ENCODE data around the gene TBR1.

TBR1 gene

DNA sequence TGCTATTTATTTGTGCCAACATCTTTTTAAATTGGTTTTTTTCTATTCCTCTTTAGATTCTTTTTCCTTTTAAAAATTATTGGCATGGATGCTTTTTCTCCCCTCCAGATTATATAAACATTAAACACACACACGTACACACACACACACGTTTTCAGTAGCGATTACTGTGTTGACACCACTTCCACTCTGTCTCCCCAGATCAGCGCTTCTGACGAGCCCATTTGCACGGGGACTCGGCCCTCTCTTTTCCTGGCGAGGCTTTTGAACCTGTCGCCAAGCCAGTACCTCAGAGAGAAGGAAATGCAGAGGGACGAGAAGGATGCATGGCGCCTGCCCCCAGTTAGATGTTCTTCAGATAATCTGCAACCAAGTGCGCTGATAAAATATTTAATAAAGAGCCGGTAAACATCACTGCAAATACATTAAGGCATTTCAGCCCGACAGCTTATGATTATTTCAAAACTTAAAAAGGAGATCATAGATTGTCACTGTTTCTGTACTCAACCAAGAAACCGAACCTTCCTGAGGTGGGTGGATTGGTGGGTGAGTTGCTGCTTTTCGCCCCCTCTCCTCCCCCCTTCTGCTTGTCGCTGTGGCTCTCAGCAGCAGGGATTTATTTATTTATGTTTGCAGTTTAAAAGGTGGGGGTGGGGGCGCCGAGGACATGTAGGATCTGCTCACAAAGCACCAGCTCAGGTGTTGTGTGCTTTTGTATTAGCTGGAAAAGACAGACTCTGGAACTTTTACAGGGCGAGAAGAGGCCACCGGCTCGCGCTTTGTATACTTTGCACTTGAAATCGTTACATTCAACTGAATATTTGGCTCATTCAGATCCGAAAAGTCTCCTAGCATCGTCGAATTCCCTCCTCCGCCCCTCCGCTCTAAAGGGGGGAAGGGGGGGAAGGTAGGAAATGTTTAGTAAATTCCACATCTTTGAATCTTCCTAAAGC is 787 bp upstream of the TBR1 start:
- no peak for DNase-seq

GRCh38 chr2:161416708-161417437 is 776 bp downstream of the TBR1 start:
- DNase-seq, result no peak

DNA sequence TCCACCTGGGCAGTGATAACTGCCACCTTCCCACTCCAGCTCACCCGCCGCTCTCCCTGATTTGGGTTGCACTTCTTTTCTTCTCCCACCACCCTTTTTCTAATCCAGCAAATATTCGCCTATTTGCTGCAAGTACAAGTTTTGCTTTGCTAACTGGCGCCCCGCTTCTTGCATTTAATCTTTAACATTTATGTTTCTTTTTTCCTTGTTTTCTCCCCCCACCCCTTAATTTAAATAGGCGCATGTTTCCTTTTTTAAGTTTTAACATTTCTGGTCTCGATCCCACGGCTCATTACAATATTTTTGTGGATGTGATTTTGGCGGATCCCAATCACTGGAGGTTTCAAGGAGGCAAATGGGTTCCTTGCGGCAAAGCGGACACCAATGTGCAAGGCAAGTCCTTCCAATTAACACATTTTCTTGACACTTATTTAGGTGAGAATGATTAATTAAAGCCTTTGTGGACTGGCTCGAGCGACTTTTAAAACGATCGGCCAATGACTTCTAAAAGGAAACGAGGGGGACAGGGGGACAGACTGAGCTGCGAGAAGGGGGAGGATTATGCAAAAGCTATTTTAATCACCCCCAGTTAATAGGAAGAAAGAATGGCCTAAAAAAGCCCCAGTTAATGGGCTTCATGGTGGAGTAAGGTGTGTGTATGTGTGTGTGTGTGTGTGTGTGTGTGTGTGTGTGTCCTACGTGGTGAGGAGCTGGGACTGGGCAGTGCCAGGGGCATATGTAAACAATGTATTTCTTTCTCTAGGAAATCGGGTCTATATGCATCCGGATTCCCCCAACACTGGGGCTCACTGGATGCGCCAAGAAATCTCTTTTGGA is 1.6 kb downstream of the TBR1 start:
- no peak for DNase-seq

- DNase-seq, result no peak
Measured at GRCh38 chr2:161418275-161418714, 2.2 kb downstream of the TBR1 start.

DNA sequence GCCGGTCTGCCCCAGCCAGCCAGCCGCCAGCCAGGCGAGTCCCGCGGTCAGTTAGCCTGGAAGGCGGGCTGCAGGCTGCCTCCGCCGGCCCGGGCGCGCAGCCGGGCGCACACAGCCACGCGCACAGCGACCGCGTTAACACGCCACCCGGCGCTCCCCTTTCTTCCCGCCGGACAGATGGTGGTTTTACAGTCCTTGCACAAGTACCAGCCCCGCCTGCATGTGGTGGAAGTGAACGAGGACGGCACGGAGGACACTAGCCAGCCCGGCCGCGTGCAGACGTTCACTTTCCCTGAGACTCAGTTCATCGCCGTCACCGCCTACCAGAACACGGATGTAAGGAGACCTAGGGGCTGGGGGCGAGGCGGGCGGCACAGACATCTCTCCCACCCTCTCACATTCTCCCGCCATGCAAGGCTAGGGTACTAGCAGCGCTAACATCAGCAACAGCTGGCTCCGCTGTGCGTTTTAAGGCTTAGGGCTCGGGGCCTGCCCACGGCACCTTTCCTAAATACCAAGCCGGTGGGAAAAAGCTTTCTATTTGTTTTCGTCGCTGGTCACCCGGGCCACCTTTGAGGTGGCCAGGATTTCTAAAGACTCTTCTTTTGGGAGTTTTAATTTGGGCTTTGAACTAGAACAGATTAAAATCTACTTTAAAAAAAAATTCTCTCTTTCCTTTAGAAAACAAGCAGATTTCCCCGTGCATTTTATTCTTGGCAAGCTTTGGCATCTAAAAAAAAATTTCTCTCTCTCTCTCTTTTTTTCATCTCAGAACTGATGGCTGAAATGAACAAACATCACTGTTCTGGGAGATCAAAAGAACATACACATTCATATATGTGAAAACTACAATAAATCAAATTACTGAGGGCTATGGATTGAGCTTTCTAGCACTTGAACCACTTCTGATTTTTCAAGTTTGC is 2.9 kb downstream of the TBR1 start:
- DNase-seq, result no peak

DNA sequence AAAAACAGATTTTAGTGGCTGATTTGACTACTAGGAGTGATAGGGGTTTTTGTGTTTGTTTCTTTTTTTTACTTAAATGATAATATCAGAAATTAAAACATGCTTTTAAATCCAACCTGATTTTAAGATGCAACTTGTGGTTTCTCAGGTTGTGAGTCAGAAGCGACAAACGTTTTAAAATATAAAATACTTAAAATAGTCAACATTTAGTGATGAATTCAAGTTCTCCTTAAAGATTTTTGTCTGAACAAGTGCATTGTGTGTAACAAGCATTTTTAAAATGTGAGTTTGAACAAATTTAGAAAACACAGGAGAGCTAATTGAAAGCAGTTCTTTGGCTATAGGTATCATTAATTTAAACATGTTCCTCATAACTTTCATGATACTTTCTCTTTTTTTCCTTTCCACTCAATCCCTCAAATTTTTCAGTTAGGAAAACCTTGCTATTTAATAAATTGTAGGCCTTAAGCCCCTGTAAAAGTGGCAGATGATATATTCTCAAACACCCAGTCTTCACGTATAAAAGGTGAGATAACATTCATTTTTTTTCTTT is 3.6 kb downstream of the TBR1 start:
- no peak for DNase-seq

- DNase-seq, result no peak
Measured at GRCh38 chr2:161420406-161421074, 4.4 kb downstream of the TBR1 start.

DNA sequence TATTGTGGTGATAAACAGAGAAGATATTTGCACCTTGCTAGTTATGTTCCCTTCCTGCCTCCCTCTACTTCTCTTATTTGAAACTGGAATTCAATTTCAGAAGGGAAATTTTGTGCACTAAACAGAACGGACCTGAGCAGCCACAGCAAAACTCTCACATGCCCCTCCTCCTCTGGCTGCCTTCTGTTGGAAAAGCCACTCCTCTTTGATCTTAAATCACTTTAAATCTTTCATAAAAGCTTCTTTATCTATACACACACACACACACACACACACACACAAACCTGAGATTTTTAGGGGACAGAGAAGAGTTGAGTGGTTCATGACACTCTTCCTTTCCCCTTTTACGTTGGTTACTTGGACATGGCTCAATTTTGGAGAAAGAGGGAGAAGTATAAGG is 5.6 kb downstream of the TBR1 start:
- no peak for DNase-seq

GRCh38 chr2:161422816-161423403 is 6.8 kb downstream of the TBR1 start:
- DNase-seq, result no peak

DNA sequence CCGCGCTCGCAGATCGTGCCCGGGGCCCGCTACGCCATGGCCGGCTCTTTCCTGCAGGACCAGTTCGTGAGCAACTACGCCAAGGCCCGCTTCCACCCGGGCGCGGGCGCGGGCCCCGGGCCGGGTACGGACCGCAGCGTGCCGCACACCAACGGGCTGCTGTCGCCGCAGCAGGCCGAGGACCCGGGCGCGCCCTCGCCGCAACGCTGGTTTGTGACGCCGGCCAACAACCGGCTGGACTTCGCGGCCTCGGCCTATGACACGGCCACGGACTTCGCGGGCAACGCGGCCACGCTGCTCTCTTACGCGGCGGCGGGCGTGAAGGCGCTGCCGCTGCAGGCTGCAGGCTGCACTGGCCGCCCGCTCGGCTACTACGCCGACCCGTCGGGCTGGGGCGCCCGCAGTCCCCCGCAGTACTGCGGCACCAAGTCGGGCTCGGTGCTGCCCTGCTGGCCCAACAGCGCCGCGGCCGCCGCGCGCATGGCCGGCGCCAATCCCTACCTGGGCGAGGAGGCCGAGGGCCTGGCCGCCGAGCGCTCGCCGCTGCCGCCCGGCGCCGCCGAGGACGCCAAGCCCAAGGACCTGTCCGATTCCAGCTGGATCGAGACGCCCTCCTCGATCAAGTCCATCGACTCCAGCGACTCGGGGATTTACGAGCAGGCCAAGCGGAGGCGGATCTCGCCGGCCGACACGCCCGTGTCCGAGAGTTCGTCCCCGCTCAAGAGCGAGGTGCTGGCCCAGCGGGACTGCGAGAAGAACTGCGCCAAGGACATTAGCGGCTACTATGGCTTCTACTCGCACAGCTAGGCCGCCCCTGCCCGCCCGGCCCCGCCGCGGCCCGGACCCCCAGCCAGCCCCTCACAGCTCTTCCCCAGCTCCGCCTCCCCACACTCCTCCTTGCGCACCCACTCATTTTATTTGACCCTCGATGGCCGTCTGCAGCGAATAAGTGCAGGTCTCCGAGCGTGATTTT is 7.6 kb downstream of the TBR1 start:
- no peak for DNase-seq

DNA sequence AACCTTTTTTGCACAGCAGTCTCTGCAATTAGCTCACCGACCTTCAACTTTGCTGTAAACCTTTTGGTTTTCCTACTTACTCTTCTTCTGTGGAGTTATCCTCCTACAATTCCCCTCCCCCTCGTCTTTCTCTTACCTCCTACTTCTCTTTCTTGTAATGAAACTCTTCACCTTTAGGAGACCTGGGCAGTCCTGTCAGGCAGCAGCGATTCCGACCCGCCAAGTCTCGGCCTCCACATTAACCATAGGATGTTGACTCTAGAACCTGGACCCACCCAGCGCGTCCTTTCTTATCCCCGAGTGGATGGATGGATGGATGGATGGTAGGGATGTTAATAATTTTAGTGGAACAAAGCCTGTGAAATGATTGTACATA is 8.3 kb downstream of the TBR1 start:
- no peak for DNase-seq

DNA sequence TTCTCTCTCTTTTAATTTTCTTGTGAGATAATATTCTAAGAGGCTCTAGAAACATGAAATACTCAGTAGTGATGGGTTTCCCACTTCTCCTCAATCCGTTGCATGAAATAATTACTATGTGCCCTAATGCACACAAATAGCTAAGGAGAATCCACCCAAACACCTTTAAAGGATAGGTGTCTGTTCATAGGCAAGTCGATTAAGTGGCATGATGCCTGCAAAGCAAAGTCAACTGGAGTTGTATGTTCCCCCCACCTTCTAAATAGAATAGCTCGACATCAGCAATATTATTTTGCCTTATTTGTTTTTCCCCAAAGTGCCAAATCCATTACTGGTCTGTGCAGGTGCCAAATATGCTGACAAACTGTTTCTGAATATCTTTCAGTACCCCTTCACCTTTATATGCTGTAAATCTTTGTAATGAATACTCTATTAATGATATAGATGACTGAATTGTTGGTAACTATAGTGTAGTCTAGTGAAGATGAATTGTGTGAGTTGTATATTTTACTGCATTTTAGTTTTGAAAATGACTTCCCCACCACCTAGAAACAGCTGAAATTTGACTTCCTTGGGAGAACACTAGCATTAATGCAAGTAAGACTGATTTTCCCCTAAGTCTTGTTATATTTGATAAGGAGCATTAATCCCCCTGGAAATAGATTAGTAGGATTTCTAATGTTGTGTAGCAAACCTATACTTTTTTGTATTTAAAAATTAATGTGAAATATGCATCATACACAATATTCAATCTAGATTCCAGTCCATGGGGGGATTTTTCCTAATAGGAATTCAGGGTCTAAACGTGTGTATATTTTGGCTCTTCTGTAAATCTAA is 9.0 kb downstream of the TBR1 start:
- DNase-seq, result no peak

DNA sequence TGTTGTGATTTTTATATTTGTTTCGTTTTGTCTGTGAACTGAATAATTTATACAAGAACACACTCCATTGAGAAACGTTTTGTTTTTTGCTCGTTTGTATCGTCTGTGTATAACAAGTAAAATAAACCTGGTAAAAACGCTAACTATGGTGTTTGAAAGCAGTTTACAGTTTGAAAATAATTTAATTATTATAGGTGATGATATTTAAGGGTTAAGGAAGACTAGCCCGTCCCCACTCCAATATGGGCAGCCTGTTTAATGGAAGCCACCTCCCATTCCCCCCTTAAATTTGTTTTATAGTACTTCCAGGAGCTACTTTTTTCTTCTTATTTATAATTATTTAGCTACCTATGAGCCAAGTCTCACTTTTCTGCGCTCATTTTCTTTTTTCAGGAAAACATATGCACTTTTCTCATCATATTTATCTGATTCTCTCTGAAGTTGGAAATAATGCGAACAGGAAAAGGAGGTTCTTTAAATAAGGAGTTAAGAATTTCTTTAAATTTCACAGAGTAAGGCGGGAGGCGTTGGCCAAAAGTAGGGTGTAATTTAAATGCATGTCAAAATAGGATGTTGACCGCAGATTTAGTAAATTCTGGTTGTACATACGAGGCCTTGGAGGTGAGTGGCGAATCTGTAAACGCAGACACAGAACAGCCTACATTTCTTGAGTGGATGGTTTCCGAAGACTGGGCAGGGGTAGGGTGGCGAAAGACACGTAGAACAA is 9.8 kb downstream of the TBR1 start:
- DNase-seq, result no peak

- DNase-seq, result no peak
Measured at GRCh38 chr2:161426455-161426921, 10.4 kb downstream of the TBR1 start.

DNA sequence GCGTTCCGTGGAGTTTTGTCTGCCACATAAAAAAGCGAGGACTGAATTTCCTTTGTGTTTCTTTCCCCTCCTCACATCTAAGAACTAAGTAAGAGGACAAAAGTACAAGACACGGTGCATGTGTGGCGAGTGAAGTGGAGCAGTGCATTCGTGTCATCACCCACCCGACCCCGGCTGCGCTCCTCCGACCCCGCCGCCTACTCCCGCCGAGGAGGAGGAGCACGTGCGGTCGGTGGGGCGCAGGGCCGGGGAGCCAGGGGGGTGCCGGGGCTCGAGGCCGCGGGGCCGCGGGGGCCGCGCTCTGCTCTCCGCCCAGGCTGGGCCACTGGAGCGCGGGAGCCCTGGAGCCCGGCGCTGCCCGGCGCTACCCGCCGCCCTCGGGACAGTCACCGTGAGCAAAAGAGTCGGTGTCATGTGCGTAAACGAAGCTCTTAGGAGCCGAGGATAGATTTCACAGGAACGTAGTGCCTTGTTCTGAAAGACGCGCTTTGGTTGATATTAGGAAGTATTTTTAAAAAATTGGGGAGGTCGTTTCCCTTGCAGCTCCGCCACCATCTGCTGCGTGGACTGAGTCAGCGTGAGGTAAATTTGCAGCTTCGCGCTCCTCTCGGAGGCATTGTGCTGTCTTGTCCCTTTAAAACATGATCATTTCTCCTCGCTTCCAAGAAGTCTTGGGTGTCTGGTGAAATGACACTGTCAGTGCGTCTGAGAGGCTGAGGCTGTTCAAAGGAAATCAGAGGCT is 11.0 kb downstream of the TBR1 start:
- no peak for DNase-seq

GRCh38 chr2:161427664-161428587 is 11.8 kb downstream of the TBR1 start:
- DNase-seq, result no peak

Measured in effector CD4-positive, alpha-beta T cell (primary cell).